Occipital lobe (tissue), 2 donors: Measurements from ENCODE around the gene TRABD2B. TPM values are rescaled to one million over a fixed set of nuclear protein-coding genes. Genes with fewer than 3 reads are reported as not detected.

Experiments used
- DNase-seq: peaks from one replicate; lab custom pipeline; 2025; lab: John Stamatoyannopoulos, UW
- total RNA-seq: library from RNA; depleted of rRNA; stranded (reverse); fragments of >200 nt; gene quantifications from one replicate; pipeline ENCODE4 v1.2.3, GENCODE V29; 2014

TRABD2B gene
- total RNA-seq, 1 donor from 2014 or later: under 0.01 TPM

GRCh38 chr1:47936916-47937551 is 60.2 kb downstream of the TRABD2B start:
- no peak for DNase-seq

DNA sequence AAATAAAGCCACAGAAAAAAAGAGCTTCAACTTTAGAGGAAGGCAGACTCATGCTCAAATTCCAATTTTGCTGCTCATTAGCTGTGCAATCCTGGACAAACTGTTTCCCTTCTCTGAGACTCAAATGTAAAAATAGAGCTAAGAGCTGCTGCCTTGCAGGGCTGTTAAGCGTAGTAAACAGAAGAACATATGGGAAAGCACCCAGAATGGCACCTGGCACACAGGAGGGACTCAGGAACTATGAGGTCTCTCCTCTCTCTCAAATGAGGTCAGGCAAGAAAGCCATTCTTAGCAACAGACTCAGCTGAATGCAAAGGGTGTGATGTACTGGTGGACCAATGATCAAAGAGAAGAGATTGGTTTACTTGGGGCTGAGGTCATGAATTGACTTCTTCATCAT is 61.3 kb downstream of the TRABD2B start:
- DNase-seq: no peak

DNA sequence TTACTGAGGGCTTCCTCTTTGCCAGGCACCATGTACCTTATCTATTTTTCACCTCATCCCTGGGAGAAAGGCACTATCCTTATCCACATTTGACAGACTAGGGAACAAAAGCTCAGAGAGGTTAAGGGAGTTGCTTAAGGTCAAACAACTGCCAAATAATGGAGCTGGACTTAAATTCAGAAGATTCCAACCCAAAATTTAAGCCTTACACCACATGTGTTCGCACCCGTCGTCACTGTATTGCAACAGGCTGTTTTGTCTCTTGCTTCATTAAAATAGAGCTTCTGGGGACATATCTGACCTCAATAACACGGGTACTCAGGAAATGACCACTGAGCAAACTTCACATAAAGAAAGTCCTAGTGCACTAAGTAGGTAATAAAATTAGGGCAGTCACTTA is 62.0 kb downstream of the TRABD2B start:
- no peak for DNase-seq

DNA sequence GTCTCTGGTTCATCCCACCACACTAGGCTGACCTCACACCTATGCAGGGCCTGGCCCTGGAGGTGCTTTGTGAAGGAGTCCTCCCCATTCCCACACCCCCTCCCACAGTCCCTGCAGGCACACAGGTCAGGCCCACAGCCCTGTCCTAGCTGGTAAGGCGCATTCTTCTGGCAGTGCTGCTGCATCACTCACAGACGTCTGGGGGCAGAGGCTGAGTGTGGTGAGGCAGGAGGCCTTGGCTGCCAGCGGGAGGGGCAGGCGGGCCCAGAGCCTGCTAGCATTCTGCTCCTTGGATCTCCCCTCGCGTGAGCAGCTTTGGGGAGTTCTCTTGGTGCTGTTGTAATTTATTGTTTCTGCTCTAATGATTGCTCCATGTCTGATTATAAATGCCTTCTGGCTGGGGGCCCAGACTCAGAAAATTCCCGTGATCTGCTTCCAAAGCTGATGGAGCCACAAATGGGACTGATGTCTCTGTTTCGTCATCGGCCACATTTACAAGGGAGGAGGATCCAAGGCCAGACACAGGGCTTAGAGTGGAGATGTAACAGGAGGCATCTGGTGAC is 62.9 kb downstream of the TRABD2B start:
- DNase-seq: no peak

GRCh38 chr1:47932743-47933142 is 64.4 kb downstream of the TRABD2B start:
- DNase-seq: no peak

GRCh38 chr1:47931395-47931794 is 65.8 kb downstream of the TRABD2B start:
- DNase-seq: no peak

GRCh38 chr1:47930210-47930840 is 66.9 kb downstream of the TRABD2B start:
- DNase-seq: no peak

DNA sequence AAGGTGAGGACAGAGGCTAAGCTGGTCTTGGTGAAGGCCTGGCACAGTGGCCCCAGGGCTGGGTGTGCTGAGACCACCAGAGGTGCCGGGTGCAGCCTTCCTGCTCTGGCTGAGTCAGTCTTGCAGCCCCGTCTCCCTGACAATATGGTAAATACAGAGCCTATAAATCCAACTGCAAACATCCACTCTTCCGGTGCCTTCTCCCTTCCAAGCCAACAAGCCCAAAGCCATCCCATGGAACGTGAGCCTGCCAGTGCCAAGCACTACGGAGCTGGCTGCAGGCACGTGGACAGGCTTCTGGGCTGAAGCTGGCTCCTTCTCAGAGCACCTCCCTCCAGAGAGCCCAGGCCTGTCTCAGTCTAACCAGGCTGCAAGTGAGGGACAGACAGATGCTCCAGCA is 70.0 kb downstream of the TRABD2B start:
- no peak for DNase-seq

DNA sequence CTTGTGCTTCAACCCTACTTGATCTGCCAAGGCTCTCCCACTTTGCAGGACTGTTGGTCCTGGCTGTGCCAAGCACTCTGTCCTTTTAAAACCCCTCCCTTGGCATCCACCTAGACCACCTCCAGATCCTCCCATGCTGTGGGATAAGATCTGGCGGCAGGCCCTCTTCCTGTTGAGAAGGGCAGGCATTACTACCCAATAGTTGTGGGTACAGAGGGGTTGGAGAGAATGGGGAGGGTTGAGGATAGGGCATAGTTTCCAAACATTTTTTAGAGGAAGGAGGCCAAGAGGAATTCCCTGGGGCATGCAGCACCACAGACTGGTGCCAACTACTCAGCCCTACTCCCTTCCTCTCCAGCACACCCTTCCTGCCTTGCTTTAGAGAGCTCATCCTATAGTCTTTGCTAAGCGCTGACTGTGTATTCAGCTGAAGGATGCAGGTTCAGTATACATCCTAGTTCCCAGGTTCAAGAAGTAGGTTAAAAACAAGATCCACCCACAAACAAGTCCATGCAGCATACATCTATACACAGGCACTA is 70.7 kb downstream of the TRABD2B start:
- DNase-seq: no peak

DNA sequence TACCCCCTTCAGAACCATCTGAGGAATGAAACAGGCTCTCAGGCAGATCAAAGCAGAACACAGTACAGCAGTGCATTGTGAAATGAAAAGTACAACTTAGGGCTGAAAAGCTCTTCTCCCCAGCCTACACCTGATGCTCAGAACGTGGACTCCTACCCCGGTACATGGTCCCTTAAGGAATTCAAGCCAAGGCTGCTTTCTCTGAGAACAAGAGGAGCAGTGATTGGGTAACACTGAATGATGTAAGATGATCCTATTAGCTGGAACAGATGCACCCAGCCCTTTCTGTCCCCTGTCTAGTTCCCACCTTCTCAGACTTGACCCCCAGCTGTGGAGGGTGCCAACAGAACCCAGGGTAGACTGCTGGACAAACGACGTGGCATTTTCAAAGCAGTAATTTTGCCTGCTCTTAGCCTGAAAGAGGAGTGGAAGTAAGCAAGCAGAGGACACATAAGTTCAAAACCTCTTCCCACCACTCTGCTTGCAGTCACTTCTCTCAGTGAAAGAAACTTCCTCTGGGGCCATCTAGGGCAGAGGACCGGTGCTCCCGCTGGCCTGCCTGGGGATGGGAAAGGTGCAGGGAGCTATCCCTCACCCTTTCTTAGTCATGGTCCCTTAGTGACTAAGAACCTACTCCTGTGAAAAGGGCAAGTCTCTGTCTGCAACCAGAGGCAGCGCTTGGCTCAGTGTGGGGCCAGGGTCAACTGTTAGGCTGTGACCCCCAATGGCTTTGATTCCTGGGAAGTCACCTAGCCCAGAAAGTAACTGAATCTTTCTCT is 72.7 kb downstream of the TRABD2B start:
- no peak for DNase-seq

- DNase-seq: no peak
These were observed 75.2 kb downstream of the TRABD2B start for GRCh38 chr1:47921935-47922415.

GRCh38 chr1:47919113-47919833 is 77.9 kb downstream of the TRABD2B start:
- no peak for DNase-seq

- no peak for DNase-seq
These were observed 78.8 kb downstream of the TRABD2B start for GRCh38 chr1:47918257-47918867.

GRCh38 chr1:47917687-47918086 is 79.5 kb downstream of the TRABD2B start:
- no peak for DNase-seq

- DNase-seq: no peak
These were observed 81.4 kb downstream of the TRABD2B start for GRCh38 chr1:47915677-47916353.

DNA sequence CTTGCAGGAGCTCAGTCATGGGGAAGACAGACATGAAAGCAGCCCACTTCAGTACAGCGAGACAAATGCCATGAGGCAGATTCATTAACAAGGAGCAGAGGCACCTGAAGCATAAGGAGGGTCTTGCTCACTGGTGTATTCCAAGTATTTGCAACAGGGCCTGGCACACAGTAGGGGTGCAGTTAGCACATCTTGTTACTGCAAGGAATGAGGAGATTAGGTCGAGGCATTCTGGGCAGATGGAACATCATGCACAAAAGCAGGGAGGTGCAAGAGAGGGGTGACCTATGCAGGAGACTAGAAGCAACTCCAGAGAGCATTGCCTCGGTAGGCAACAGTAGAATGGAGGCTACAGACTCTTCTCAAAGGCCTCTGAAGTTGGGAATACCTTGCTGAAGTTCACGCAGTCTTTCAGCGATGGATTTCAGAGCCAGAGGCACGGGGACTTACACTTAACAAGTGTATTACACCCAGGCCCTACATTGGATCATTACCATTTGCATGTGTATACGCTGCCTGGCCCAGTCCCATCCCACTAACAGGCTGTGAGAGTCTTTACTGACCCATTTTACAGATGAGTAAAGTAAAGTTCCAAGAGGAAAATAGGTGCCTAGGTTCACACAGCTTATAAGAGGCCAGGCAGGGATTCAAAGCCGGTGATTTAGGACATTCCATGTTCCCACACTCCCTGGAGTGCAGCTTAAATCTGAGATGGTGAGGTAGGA is 82.1 kb downstream of the TRABD2B start:
- DNase-seq: no peak

DNA sequence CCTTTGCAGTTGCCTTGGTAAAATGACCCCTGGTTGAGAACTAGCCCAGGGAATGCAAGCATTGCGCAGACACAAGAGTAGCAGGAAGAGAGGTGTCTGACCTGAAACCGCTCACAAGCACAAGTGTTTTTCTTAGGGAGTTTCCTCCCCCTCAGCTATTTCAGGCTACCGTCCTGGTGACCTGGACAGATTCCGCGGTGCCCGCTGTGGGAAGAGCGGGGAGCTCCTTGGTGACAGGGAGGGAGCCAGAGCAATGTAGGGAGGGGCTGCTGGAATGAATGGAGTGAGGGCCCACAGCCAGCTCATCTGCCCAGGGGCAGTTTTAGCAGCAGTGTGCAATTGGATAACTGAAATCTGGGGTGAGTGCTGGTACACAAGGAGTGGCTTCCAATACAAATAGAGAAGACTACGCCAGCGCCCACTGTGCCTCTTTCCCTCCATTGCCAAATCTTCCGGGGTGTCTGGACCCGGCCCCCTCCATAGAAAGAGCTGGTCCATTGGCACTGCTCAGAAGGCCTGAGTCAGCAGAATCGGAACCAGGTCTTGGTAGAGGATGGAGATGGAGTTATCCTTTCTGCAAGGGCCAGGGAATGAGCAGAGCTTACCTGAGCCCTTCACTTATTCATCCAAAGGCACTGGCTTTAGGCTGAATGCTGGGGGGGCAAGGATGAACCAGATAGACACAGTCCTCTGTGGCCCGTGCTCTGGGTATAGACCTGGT is 82.8 kb downstream of the TRABD2B start:
- DNase-seq: no peak

DNA sequence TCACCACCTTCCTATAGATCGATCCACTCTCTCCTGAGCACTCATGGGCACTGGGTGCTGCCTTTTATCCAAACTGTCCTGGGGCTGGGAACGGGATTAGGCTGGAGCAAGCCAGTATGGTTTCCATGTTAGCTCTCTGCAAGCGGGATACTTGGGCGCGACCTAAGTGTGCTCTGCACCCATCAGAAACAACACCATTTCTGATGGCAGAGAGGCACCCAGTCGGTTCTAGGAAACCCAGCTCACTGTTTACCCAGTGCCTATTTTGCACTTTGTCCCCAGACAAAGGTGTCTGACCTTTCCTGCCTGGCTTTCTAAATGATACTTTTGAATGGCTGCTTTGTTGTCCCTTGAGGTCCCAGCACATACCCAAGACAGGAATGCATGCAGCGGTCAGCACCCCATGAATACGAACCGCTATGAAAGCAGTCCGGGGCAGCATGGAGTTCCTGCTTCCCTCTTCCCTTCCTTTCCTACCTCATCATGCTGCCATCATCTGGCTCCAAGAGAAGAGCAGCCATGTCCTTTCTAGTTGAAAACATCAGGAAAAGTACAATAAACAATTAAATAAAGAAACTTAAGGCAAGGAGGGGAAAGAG is 83.9 kb downstream of the TRABD2B start:
- DNase-seq: no peak
